Stimulated activated naive CD8-positive, alpha-beta T cell treated with anti-CD3 and anti-CD28 coated beads, Interleukin-15, amount 100 ng/mL, for 72 hours (primary cell): Measurements from ENCODE around the gene SPI1.
"Not testable (repeated sequence)": the region's sequence is repeated elsewhere in the genome, so short reads cannot be mapped to it uniquely, and the experiment has no call there.

ENCODE experiments used
- ATAC-seq: fragments of 150-1000 bp; cut with Tn5 transposase; 2 replicates; pipeline ENCODE4 v1.10.0; 2021; ENCODE audit warnings: mild to moderate bottlenecking, moderate library complexity
- DNase-seq, 2 donors: peaks; one replicate each; pipeline ENCODE4 v3.0.0; 2021 to 2022
- H3K27ac Mint-ChIP-seq, 2 donors: one replicate each; pipeline ENCODE4 v1.8.0; 2022; ENCODE audit warnings: mild to moderate bottlenecking in 2 of 2, mixed read lengths in 2 of 2, moderate library complexity in 2 of 2
- H3K27me3 Mint-ChIP-seq: one replicate; pipeline ENCODE4 v1.8.0; 2022; ENCODE audit warnings: mixed read lengths
- H3K4me1 Mint-ChIP-seq: one replicate; pipeline ENCODE4 v1.8.0; 2022; ENCODE audit warnings: mild to moderate bottlenecking, mixed read lengths
- H3K4me3 Mint-ChIP-seq, 2 donors: one replicate each; pipeline ENCODE4 v1.8.0; 2022; ENCODE audit warnings: mild to moderate bottlenecking in 2 of 2, mixed read lengths in 2 of 2, moderate library complexity in 1 of 2
- H3K9me3 Mint-ChIP-seq, 2 donors: one replicate each; pipeline ENCODE4 v1.8.0; 2022; ENCODE audit warnings: mixed read lengths in 2 of 2

Gene SPI1

DNA sequence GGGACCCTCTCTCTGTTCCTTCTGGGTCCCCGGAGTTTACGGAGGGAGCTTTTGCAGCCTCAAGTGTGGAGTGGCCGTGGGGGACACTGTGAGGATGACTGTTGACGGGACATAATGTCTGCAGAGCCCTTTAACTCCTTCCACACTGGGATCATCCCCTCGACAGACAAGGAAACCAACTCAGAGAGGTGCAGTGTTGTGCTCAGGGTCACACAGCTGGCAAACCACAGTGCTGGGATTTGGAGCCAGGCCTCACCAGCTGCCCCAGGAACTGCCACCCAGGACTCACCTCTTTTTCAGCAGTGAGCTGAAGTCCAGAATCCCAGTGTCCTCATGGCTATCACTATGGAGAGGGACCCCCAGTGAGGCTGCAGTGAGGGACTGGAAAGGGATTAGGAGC is 31.2 kb downstream of the SPI1 start:
- H3K9me3 Mint-ChIP-seq, result no peaks in the 10 kb centered on the region
- H3K4me1 Mint-ChIP-seq, result no peaks in the 10 kb centered on the region
- no peaks in the 10 kb centered on the region for H3K27me3 Mint-ChIP-seq
- H3K27ac Mint-ChIP-seq, result no peak overlapping the region
- H3K4me3 Mint-ChIP-seq, result no peak overlapping the region
- DNase-seq (no peak), ATAC-seq (no peak)

- no peaks in the 10 kb centered on the region for H3K27me3 Mint-ChIP-seq
- no peaks in the 10 kb centered on the region for H3K4me1 Mint-ChIP-seq
- H3K9me3 Mint-ChIP-seq, result no peaks in the 10 kb centered on the region
- ATAC-seq (no peak), DNase-seq (no peak)
- no peak overlapping the region for H3K4me3 Mint-ChIP-seq
- H3K27ac Mint-ChIP-seq, result peak overlapping the region in 1 of 2 donors; percentile 37
Observed at GRCh38 chr11:47345890-47346563, 32.3 kb downstream of the SPI1 start.

GRCh38 chr11:47342854-47343253 is 35.5 kb downstream of the SPI1 start:
- no peak for ATAC-seq
- Mint-ChIP-seq H3K4me1 (no peaks in the 10 kb centered on the region), H3K4me3 (no peak overlapping the region), H3K27me3 (no peaks in the 10 kb centered on the region), H3K9me3 (no peaks in the 10 kb centered on the region), H3K27ac (peak overlapping the region in 1 of 2 donors; percentile 32)
- DNase-seq, result no peak

DNA sequence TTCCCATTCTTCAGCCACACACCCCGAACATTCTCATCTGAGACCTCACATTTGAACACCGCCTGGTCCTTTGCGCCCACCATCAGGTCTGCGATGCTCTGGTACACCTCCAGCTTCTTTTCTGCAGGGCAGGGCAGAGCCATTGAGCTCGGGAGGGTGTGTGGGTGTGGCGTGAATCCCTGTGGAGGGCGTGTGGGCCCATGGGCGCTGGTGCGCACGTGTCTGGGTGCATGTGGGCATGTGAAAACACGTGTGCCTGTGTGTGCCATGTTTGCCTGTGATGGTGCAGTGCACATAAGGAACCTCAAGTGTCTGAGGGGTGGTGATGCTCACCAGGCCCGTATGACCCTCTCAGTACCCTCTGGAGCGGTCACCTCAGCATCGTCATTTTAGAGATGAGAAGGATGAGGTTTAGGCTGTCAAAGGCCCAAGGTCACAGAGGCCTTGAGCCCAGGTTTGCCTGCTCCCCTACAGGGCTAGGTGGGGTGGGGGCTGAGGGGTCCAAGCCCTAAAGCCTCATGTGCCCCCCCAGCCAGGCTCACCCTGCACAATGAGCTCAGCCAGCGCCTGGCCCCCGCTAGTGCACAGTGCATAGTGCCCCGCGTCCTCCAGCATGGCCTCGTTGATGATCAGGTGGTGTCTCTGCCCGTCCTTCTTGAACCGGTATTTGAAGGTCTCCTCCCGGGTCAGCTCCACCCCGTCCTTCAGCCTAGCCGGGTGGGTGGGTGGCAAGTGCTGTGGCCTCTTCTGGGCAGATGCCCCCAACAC is 36.1 kb downstream of the SPI1 start:
- no peak for ATAC-seq
- Mint-ChIP-seq H3K9me3 (no peaks in the 10 kb centered on the region), H3K27ac (no peak overlapping the region), H3K4me3 (no peak overlapping the region), H3K4me1 (no peaks in the 10 kb centered on the region), H3K27me3 (no peaks in the 10 kb centered on the region)
- DNase-seq, result no peak

DNA sequence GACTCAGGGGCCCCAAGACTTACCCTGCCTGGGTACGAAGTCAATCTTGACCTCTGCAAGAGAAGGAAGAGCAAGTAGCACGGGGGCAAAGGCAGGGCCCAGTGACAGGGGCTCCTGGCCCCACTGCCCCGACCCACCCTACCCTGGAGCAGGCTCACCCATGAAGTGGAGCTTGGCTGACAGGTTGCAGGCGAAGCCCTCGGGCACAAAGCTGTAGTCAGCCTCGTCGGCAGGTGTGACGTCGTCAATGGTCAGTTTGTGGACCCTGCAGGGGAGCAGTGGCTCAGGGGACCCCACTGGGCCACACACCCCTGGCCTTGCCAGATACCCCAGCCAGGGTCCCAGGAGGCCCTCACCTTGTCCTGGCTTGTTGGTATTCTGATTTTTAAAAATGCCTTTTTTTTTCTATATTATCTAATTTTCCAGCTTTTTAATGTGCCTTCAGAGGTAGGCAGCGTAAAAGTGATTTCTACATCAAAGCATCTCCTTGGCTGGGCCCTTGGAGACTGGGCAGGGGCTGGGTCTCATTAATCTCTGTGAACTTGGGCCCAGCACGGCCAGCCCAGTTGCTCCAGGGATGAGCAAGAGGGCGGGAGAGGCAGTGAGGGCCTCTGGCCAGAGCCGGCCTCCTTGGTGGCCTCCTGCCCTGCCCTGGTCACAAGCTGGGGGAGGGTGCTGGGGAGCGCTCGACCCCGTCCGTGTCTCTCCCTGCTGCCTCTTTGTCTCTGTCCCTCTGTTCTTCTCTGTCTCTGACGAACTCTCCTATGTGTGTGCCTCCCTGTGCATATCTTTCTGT is 37.2 kb downstream of the SPI1 start:
- no peaks in the 10 kb centered on the region for H3K9me3 Mint-ChIP-seq
- H3K4me1 Mint-ChIP-seq, result no peaks in the 10 kb centered on the region
- ATAC-seq, result no peak

DNA sequence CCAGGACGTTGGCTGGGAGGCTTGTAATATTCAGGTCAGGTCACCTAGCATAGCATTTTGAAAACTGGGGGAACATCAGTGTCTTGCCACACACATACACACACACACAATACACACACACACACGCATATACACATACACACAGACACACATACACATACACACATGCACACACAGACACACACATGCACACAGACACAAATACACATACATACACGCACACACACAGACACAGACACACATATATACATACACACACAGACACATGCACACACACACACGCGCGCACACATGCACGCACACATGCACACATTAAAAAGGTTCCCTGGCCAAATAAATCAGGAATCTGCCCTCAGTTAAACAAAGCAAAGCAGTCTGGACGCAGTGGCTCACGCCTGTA is 38.3 kb downstream of the SPI1 start:
- no peak overlapping the region for H3K4me3 Mint-ChIP-seq
- no peak overlapping the region for H3K27ac Mint-ChIP-seq
- H3K9me3 Mint-ChIP-seq, result no peaks in the 10 kb centered on the region
- no peaks in the 10 kb centered on the region for H3K27me3 Mint-ChIP-seq
- H3K4me1 Mint-ChIP-seq, result no peaks in the 10 kb centered on the region
- DNase-seq, result no peak
- ATAC-seq, result no peak

More for the DNA sequence above, 37.2 kb downstream of the SPI1 start:
- Mint-ChIP-seq H3K4me3 (no peak overlapping the region), H3K27ac (no peak overlapping the region), H3K27me3 (no peaks in the 10 kb centered on the region)
- DNase-seq, result no peak

DNA sequence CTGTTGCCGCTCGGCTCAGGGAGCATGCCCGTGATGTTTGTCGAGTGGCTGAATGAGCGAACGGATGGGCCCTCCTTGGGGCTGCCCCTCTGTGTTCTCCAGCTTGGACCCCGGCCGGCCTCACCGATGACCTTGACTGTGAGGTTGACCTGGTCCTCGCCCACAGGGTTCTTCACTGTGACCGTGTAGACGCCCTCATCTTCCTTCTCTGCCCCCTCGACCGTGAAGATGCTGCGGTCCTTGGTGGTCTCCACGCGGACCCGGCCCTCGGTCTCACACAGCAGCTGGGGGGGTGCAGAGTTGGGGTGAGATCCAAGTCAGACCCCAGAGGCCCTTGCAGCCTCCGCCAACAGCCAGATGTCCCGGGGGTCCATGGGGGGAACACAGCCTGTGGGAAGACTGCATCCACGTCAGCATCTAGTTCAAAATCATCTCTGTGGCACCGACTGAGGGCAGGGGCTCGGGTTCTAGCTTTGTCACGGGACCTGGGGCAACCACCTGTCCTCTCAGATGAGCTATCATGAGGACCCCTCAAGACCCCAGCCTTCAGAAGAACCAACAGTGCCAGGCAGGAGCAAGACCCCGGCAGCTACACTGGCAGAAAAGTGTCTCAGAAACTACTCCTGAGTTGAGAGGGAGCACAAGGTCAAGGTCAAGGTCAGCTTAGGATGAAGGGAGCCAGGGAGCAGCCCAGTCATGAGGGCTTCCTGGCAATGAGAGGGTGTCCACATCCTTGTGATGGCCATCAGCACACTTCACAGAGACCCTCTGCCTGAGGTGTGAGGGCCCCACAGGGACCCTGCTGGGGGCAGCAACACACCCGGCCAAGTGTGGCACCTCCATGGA is 39.7 kb downstream of the SPI1 start:
- no peaks in the 10 kb centered on the region for H3K9me3 Mint-ChIP-seq
- H3K27me3 Mint-ChIP-seq, result no peaks in the 10 kb centered on the region
- no peak for DNase-seq
- no peak overlapping the region for H3K4me3 Mint-ChIP-seq
- no peak overlapping the region for H3K27ac Mint-ChIP-seq
- H3K4me1 Mint-ChIP-seq, result no peaks in the 10 kb centered on the region
- no peak for ATAC-seq

DNA sequence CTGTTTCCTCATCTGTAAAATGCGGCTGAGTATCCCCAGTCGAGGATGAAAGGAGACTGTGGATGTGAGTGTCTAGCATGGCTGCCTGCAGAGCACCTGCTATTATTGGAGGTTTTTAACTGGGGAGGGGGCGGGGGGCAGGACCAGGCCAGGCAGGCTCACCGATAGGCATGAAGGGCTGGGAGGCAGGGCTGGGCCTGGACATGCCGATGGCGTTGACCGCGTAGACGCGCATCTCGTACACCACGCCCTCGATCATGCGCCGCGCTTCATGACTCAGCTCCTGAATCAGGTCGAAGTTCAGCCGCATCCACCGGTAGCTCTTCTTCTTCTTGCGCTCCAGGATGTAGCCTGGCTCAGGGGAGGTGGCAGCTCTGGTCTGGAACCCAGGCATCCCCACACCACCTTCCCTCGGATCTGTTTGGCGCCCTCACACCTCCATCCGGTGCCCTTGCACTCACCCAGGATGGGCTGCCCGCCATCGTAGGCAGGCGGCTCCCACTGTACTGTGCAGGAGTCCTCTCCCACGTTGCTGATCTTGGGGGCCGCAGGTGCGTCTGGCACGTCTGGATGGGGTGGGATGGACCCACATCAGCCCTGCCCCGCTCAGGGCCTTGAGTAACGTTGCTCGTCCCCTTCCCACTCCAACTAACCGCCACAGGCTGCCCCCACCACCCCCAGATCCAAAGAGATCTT is 41.0 kb downstream of the SPI1 start:
- Mint-ChIP-seq H3K27me3 (no peaks in the 10 kb centered on the region), H3K27ac (no peak overlapping the region), H3K9me3 (no peaks in the 10 kb centered on the region), H3K4me3 (no peak overlapping the region), H3K4me1 (no peaks in the 10 kb centered on the region)
- DNase-seq, result no peak
- no peak for ATAC-seq

GRCh38 chr11:47336595-47336994 is 41.8 kb downstream of the SPI1 start:
- H3K4me1 Mint-ChIP-seq, result no peaks in the 10 kb centered on the region
- no peak overlapping the region for H3K27ac Mint-ChIP-seq
- DNase-seq (no peak), ATAC-seq (no peak)
- no peaks in the 10 kb centered on the region for H3K9me3 Mint-ChIP-seq
- H3K4me3 Mint-ChIP-seq, result no peak overlapping the region
- no peaks in the 10 kb centered on the region for H3K27me3 Mint-ChIP-seq

- no peaks in the 10 kb centered on the region for H3K27me3 Mint-ChIP-seq
- H3K4me1 Mint-ChIP-seq, result no peaks in the 10 kb centered on the region
- H3K27ac Mint-ChIP-seq, result no peak overlapping the region
Observed at GRCh38 chr11:47335733-47336132, 42.6 kb downstream of the SPI1 start.

GRCh38 chr11:47334699-47335411 is 43.5 kb downstream of the SPI1 start:
- not testable (repeated sequence) for H3K4me1 Mint-ChIP-seq, DNase-seq, H3K4me3 Mint-ChIP-seq, ATAC-seq, H3K27me3 Mint-ChIP-seq, H3K27ac Mint-ChIP-seq, H3K9me3 Mint-ChIP-seq

More at GRCh38 chr11:47335733-47336132, 42.6 kb downstream of the SPI1 start:
- DNase-seq (no peak), ATAC-seq (no peak)
- Mint-ChIP-seq H3K9me3 (no peaks in the 10 kb centered on the region), H3K4me3 (no peak overlapping the region)

DNA sequence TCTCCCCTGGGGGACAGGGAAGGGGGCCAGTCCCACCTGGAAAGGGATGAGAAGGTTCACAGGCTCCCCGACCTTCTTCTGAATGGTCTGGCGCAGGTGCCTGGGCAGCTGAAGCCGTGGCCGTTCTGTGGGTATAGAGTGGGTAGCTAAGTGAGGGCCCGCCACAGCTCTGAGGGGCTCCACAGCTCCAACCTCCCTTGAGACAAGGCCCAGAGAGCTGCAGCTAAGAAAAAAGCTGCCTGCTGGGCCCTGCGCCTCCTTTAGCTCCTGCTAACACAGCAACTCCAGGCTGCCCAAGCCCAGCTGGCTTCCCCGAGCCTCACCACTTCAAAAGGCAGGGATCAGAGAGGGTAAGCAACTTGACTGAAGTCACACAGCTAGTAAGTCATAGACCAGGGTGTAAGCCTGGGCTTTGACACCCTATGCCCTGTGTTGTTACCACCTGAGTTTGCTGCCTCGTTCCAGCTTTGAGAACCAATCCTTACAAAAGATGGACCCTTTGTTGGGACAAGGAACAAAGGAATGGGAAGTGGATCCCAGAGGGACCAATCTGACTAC is 44.4 kb downstream of the SPI1 start:
- DNase-seq, result no peak
- no peak overlapping the region for H3K27ac Mint-ChIP-seq
- H3K4me3 Mint-ChIP-seq, result no peak overlapping the region
- ATAC-seq, result no peak
- H3K9me3 Mint-ChIP-seq, result no peaks in the 10 kb centered on the region
- H3K4me1 Mint-ChIP-seq, result no peaks in the 10 kb centered on the region
- H3K27me3 Mint-ChIP-seq, result no peaks in the 10 kb centered on the region

DNA sequence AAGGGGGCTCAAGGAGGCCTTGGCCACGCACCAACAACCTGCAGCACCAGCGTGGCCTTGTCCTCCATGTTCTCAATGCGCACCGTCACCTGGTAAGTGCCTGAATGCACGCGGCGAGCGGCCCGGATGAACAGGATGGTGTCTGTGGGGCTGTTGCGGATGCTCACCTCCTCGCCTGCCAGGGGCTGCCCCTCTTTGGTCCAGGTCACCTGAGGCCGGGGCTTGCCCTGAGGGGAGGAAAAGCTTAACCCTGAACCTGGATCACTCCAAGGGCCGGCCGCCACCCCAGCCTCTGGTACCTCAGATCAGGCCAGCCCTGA is 44.9 kb downstream of the SPI1 start:
- no peak overlapping the region for H3K4me3 Mint-ChIP-seq
- no peak overlapping the region for H3K27ac Mint-ChIP-seq
- H3K27me3 Mint-ChIP-seq, result no peaks in the 10 kb centered on the region
- ATAC-seq (no peak), DNase-seq (no peak)
- H3K9me3 Mint-ChIP-seq, result no peaks in the 10 kb centered on the region
- H3K4me1 Mint-ChIP-seq, result no peaks in the 10 kb centered on the region

- DNase-seq, result no peak
- peak; percentile 18 for ATAC-seq
- no peak overlapping the region for H3K27ac Mint-ChIP-seq
- H3K9me3 Mint-ChIP-seq, result no peaks in the 10 kb centered on the region
- H3K27me3 Mint-ChIP-seq, result no peaks in the 10 kb centered on the region
- H3K4me3 Mint-ChIP-seq, result no peak overlapping the region
- no peaks in the 10 kb centered on the region for H3K4me1 Mint-ChIP-seq
Observed at GRCh38 chr11:47332791-47333525, 45.4 kb downstream of the SPI1 start.
